Kidney epithelial cell (primary cell): ENCODE results near the gene CRACDL. TPM values are rescaled to one million over a fixed set of nuclear protein-coding genes. Genes with fewer than 3 reads are reported as not detected.

Experiments
- DNase-seq: peaks from one replicate; pipeline ENCODE4 v3.0.0-alpha.2; 2010; ENCODE audit warnings: low read depth
- H3K27me3 ChIP-seq: 2 replicates; pipeline ENCODE4 v1.6.0; 2011; ENCODE audit warnings: low read length; ENCODE audit not compliant: control insufficient read depth, insufficient read depth
- H3K36me3 ChIP-seq: 2 replicates; pipeline ENCODE4 v1.5.1; 2011; ENCODE audit warnings: low read length; ENCODE audit not compliant: control insufficient read depth, insufficient read depth
- H3K4me3 ChIP-seq: 2 replicates; pipeline ENCODE4 v1.5.1; 2011; ENCODE audit warnings: low read depth, mild to moderate bottlenecking, control low read depth, low read length
- total RNA-seq: library from RNA; depleted of rRNA; stranded (reverse); fragments of >200 nt; gene quantifications from 2 replicates; pipeline ENCODE4 v1.2.3, GENCODE V29; 2015
- TF ChIP-seq, protein P1 (sequence below): IDR thresholded peaks from 2 replicates; pipeline ENCODE4 v1.5.1; 2011; ENCODE audit warnings: mild to moderate bottlenecking, moderate library complexity, low read length, control low read depth, inconsistent platforms; ENCODE audit not compliant: insufficient read depth, poor library complexity, severe bottlenecking

The CRACDL gene
- total RNA-seq, 1 donor from 2014 or later, result 1.4 TPM

DNA sequence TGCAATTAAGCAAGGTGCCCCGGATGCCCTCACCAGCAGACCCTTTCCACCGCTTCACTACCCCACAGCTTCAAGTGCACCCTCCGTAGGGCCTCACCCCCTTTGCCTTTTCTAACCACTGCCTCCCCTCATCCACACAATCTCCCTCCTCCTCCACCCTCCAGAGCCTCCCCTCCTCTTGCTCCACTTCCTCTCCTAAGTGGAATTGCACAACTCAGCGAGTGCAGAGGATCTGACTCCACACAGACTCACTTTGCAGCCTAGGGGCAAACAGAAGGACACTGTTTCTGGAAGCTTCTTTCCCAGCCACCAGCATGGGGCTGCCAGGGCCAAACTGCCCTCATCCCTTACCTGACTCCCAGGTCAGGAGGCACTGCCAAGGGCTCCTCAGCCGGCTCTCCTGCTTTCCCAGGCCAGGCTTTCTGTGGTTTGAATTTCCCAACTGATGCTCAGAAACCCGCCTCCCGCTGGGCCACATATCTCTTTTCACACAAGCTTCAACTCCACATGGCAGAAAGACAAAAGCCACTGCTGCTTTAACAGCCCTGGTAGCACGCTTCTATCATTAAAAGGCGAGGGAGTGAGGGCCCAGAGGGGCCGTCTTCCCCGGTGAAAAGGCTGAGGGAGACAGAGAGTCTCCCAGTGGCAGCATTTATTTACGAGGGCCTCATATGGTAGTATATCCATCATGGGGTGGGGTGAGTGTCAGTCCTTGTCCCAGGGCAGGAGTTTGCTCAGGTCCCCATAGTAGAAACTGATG, 130.4 kb downstream of the CRACDL start:
- Histone ChIP-seq H3K4me3 (no peak overlapping the region), H3K27me3 (no peaks in the 10 kb centered on the region), H3K36me3 (no peaks in the 10 kb centered on the region)
- TF ChIP-seq, protein P1, sequence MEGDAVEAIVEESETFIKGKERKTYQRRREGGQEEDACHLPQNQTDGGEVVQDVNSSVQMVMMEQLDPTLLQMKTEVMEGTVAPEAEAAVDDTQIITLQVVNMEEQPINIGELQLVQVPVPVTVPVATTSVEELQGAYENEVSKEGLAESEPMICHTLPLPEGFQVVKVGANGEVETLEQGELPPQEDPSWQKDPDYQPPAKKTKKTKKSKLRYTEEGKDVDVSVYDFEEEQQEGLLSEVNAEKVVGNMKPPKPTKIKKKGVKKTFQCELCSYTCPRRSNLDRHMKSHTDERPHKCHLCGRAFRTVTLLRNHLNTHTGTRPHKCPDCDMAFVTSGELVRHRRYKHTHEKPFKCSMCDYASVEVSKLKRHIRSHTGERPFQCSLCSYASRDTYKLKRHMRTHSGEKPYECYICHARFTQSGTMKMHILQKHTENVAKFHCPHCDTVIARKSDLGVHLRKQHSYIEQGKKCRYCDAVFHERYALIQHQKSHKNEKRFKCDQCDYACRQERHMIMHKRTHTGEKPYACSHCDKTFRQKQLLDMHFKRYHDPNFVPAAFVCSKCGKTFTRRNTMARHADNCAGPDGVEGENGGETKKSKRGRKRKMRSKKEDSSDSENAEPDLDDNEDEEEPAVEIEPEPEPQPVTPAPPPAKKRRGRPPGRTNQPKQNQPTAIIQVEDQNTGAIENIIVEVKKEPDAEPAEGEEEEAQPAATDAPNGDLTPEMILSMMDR, result no peak
- DNase-seq, result no peak

DNA sequence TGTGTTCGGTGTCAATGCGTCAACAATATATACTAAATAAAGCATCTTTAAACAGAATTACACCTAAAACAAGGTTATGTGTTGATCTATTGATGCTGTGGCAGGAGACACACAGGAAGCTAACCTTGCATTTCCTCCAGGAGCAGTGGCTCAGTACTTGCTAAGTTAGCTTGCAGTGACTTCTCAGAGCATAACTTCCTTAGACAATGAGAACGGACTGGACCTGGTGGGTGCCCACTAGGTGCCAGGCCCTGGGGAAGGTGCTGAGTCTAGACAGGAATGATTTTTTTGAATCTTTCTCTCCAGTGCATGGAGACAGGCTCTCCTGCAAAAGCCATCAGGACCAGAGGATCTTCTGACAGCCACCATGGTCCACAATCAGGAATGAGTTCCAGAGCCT, 131.3 kb downstream of the CRACDL start:
- Histone ChIP-seq H3K27me3 (no peaks in the 10 kb centered on the region), H3K36me3 (no peaks in the 10 kb centered on the region), H3K4me3 (no peak overlapping the region)
- DNase-seq, result no peak
- TF ChIP-seq, protein P1, result no peak

DNA sequence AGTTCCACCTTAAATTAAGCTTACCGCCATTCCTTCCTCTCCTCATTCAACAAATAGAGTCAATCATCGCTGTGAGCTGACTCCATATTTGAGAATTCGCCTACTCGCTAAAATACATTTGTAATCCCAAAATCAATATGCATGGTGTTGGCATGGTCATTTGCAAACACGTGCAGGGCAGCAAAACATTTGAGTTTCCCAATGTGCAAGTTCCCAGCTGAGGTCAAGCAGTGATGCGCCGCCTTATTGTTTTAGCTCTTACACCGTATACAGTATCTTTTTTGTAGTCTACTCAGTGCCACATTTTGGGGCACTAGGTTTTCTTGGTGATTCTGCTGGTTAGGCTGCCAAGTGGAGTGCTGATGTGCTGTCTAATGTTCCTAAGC, 131.8 kb downstream of the CRACDL start:
- DNase-seq, result no peak
- Histone ChIP-seq H3K27me3 (no peaks in the 10 kb centered on the region), H3K4me3 (no peak overlapping the region), H3K36me3 (no peaks in the 10 kb centered on the region)
- TF ChIP-seq, protein P1, result no peak

DNA sequence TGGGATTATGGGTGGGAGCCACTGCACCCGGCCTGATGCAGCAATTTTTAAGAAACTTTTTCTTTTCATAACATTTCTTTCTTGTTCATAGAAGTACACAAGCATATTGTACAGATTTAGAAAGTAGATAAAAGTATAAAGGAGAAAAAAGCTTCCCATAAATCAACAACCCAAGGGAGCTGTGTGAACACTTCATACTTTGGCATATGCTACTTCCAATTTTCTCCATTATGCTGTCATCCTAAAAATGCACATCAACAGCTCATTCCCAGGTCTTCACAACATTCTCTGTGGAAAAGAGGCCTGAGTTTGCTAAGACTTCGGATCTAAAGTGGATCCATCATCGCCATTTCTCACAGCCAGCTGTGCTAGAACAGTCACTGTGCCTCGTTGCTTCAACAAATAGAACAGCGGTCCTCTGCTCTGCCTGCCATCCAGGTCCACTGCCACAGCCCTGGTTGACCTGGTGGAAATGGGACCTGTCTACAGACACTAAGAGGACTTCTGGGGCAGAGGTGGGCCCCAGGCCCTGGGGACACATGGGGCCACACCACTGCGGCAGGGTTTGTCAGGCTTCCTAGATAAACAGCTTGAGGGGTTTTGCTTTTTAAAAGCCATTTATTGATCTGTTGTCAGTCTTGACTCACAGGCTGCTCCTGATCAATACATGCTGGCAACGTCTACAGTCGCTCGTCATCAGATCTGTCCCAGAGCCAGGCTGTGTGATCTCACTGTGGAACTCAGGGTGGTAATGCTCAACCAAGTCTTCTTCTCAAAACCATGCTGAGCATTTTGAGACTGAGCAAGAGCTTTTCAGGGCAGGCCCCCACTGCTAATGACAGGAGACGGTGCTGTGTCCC, 132.4 kb downstream of the CRACDL start:
- no peak for DNase-seq
- no peak overlapping the region for H3K4me3 ChIP-seq
- H3K36me3 ChIP-seq, result no peaks in the 10 kb centered on the region
- TF ChIP-seq, protein P1, result no peak
- no peaks in the 10 kb centered on the region for H3K27me3 ChIP-seq

DNA sequence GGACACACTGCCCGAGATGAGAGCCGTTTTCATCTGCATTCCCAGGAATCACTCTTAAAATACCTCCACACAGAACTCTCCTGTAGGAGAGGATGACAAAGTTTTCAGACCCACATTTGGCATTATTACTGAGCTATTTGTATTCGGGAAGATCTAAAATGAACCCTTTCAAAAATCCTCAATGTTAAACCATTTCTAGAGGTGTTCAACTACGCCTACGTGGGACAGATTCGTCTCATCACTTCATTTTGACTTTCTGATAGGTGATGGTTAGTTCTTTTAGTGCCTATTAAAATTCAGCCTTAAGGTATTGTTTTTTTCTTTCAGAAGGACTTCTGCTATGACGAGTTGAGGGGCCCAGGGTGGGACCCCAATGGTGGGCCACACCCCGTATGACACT, 133.7 kb downstream of the CRACDL start:
- TF ChIP-seq, protein P1, result no peak
- DNase-seq, result no peak
- no peak overlapping the region for H3K4me3 ChIP-seq
- H3K27me3 ChIP-seq, result no peaks in the 10 kb centered on the region
- H3K36me3 ChIP-seq, result no peaks in the 10 kb centered on the region
